H1 (cell line): ENCODE data around the gene TRIM10. TPM values are rescaled to one million over a fixed set of nuclear protein-coding genes. Genes with fewer than 3 reads are reported as not detected.

ENCODE experiments used
- polyA plus RNA-seq, 7 experiments: library from polyadenylated mRNA; depleted of rRNA in 3 of 7; stranded (reverse) in 5 of 7; unstranded in 2 of 7; fragments of >200 nt in 5 of 7; fragments of 200-250 nt in 2 of 7; gene quantifications; 1 replicate in 5 of 7; 2 replicates in 1 of 7; 4 replicates in 1 of 7; pipeline versions ENCODE4 v1.2.1 to v1.2.3, GENCODE V29; 2011 to 2013; ENCODE audit warnings: missing spikeins in 2 of 7, mixed read lengths in 2 of 7
- total RNA-seq: library from RNA; stranded (reverse); fragmentation: NEBNext Ultra II Directional; extraction: Animal tissue kit (Norgen Biotek cat#: 25700); gene quantifications from 2 replicates; pipeline ENCODE4 v1.2.1, GENCODE V29; 2021
- TF ChIP-seq, protein P1 (sequence below): fragments of 300-600 bp; sonication (generic); IDR thresholded peaks from 2 replicates; pipeline ENCODE4 v1.7.1; 2012; ENCODE audit warnings: low read length, moderate library complexity, mild to moderate bottlenecking, inconsistent platforms; ENCODE audit not compliant: insufficient replicate concordance

Gene TRIM10
- total and polyA plus RNA-seq, 2 of the 8 experiments (the other 6 are each of a cell fraction or from before 2014, with no cell fraction given) = 0.06 TPM; not detected in 1

DNA sequence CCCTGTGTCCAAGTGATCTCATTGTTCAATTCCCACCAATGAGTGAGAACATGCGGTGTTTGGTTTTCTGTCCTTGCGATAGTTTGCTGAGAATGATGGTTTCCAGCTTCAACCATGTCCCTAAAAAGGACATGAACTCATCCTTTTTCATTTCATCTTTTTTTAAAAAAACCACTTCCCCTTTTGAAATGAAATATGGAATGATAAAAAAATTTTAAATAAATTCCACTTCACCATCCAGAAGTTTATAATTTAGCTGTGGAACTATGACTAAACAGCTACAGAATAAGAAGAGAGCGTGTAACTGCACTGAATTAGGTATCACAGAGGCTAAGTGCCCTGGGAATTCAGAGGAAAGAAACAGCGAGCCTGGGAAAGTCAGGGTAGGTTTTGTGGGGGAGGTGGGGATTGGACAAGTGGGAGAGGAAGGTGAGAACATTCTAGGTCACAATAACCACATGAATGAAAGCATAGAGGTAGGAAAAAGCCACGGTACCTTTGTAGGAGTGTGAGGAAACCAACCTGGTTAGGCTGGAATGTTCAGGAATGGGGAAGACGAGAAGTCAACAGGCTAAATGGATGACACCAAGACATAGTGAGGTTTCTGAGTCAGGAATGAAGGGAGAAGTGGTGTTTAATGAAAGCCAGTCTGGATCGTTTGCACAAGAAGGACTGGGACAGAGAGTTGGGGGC lies 11.0 kb downstream of the TRIM10 start (continued):
- TF ChIP-seq, protein P1, sequence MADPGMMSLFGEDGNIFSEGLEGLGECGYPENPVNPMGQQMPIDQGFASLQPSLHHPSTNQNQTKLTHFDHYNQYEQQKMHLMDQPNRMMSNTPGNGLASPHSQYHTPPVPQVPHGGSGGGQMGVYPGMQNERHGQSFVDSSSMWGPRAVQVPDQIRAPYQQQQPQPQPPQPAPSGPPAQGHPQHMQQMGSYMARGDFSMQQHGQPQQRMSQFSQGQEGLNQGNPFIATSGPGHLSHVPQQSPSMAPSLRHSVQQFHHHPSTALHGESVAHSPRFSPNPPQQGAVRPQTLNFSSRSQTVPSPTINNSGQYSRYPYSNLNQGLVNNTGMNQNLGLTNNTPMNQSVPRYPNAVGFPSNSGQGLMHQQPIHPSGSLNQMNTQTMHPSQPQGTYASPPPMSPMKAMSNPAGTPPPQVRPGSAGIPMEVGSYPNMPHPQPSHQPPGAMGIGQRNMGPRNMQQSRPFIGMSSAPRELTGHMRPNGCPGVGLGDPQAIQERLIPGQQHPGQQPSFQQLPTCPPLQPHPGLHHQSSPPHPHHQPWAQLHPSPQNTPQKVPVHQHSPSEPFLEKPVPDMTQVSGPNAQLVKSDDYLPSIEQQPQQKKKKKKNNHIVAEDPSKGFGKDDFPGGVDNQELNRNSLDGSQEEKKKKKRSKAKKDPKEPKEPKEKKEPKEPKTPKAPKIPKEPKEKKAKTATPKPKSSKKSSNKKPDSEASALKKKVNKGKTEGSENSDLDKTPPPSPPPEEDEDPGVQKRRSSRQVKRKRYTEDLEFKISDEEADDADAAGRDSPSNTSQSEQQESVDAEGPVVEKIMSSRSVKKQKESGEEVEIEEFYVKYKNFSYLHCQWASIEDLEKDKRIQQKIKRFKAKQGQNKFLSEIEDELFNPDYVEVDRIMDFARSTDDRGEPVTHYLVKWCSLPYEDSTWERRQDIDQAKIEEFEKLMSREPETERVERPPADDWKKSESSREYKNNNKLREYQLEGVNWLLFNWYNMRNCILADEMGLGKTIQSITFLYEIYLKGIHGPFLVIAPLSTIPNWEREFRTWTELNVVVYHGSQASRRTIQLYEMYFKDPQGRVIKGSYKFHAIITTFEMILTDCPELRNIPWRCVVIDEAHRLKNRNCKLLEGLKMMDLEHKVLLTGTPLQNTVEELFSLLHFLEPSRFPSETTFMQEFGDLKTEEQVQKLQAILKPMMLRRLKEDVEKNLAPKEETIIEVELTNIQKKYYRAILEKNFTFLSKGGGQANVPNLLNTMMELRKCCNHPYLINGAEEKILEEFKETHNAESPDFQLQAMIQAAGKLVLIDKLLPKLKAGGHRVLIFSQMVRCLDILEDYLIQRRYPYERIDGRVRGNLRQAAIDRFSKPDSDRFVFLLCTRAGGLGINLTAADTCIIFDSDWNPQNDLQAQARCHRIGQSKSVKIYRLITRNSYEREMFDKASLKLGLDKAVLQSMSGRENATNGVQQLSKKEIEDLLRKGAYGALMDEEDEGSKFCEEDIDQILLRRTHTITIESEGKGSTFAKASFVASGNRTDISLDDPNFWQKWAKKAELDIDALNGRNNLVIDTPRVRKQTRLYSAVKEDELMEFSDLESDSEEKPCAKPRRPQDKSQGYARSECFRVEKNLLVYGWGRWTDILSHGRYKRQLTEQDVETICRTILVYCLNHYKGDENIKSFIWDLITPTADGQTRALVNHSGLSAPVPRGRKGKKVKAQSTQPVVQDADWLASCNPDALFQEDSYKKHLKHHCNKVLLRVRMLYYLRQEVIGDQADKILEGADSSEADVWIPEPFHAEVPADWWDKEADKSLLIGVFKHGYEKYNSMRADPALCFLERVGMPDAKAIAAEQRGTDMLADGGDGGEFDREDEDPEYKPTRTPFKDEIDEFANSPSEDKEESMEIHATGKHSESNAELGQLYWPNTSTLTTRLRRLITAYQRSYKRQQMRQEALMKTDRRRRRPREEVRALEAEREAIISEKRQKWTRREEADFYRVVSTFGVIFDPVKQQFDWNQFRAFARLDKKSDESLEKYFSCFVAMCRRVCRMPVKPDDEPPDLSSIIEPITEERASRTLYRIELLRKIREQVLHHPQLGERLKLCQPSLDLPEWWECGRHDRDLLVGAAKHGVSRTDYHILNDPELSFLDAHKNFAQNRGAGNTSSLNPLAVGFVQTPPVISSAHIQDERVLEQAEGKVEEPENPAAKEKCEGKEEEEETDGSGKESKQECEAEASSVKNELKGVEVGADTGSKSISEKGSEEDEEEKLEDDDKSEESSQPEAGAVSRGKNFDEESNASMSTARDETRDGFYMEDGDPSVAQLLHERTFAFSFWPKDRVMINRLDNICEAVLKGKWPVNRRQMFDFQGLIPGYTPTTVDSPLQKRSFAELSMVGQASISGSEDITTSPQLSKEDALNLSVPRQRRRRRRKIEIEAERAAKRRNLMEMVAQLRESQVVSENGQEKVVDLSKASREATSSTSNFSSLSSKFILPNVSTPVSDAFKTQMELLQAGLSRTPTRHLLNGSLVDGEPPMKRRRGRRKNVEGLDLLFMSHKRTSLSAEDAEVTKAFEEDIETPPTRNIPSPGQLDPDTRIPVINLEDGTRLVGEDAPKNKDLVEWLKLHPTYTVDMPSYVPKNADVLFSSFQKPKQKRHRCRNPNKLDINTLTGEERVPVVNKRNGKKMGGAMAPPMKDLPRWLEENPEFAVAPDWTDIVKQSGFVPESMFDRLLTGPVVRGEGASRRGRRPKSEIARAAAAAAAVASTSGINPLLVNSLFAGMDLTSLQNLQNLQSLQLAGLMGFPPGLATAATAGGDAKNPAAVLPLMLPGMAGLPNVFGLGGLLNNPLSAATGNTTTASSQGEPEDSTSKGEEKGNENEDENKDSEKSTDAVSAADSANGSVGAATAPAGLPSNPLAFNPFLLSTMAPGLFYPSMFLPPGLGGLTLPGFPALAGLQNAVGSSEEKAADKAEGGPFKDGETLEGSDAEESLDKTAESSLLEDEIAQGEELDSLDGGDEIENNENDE = no peak
